Thyroid gland (tissue), 4 donors: ENCODE results near the gene LRRC4C. TPM values are rescaled to one million over a fixed set of nuclear protein-coding genes. Genes with fewer than 3 reads are reported as not detected.

Experiments used
- DNase-seq, 2 donors: peaks; one replicate each; pipeline ENCODE4 v3.0.0-alpha.2; 2019
- H3K27ac ChIP-seq, 3 donors: fragments of 200-600 bp; sonication (generic); 1 replicate in 2 of 3; 2 replicates in 1 of 3; pipeline ENCODE4 v1.5.1; 2016 to 2019; ENCODE audit warnings: mild to moderate bottlenecking in 1 of 3, moderate library complexity in 1 of 3
- H3K27me3 ChIP-seq: fragments of 200-600 bp; sonication (generic); one replicate; pipeline ENCODE4 v1.5.1; 2019
- H3K36me3 ChIP-seq, 2 donors: fragments of 200-600 bp; sonication (generic); one replicate each; pipeline ENCODE4 v1.5.1; 2016 to 2019
- H3K4me1 ChIP-seq, 2 donors: fragments of 200-600 bp; sonication (generic); one replicate each; pipeline ENCODE4 v1.5.1; 2017 to 2019
- H3K4me3 ChIP-seq, 3 donors: fragments of 200-600 bp; sonication (generic); replicated peaks in 1 of 3; 1 replicate in 2 of 3; 2 replicates in 1 of 3; pipeline ENCODE4 v1.5.1; 2016; ENCODE audit warnings: mild to moderate bottlenecking in 1 of 3
- H3K9me3 ChIP-seq: fragments of 200-600 bp; sonication (generic); one replicate; pipeline ENCODE4 v1.5.1; 2017
- CTCF ChIP-seq, 6 experiments: fragments of 200-600 bp in 3 of 6; fragments of 450-650 bp in 3 of 6; sonication (generic) in 3 of 6; IDR thresholded peaks; one replicate each; pipeline ENCODE4 v1.5.1; 2016 to 2019; ENCODE audit warnings: antibody characterized with exemption in 6 of 6, mild to moderate bottlenecking in 2 of 6, inconsistent platforms in 1 of 6, moderate library complexity in 1 of 6
- POLR2A ChIP-seq, 2 donors: fragments of 450-650 bp; IDR thresholded peaks; one replicate each; pipeline ENCODE4 v1.6.1; 2017; ENCODE audit warnings: antibody characterized with exemption in 2 of 2, mild to moderate bottlenecking in 2 of 2, moderate library complexity in 1 of 2
- WGBS, 2 donors: methylation state at CpG; one replicate each; pipeline ENCODE4 v1.1.5; 2017; 5-methylcytosine and 5-hydroxymethylcytosine counted together
- intact Hi-C: fragments of 100-400 bp; cut with DNase I; formaldehyde crosslinking; loops from one replicate; pipeline ENCODE4 v1.15.1; 2023
- total RNA-seq, 4 donors: library from RNA; depleted of rRNA; stranded (reverse); fragments of >200 nt; gene quantifications; one replicate each; pipeline ENCODE4 v1.2.3, GENCODE V29; 2016

Gene LRRC4C
- total RNA-seq, 4 donors from 2014 or later, result 4.6 to 13.9 (median 7.8) TPM

GRCh38 chr11:41494716-41495115 is 35.3 kb upstream of the LRRC4C start:
- WGBS, 2 donors, result 56 to 57% methylated on average over 1 of the region's 1 CpG
- TF ChIP-seq POLR2A (IDR thresholded peaks at IDR 0.05) (no peak), CTCF (IDR thresholded peaks at IDR 0.05) (no peak)
- H3K27me3 ChIP-seq, result no peaks in the 10 kb centered on the region
- H3K4me3 ChIP-seq, result no peak overlapping the region
- intact Hi-C loops, result no loop called here
- no peak overlapping the region for H3K27ac ChIP-seq
- no peaks in the 10 kb centered on the region for H3K9me3 ChIP-seq
- DNase-seq, result no peak
- H3K36me3 ChIP-seq, result no peaks in the 10 kb centered on the region
- no peaks in the 10 kb centered on the region for H3K4me1 ChIP-seq

- Histone ChIP-seq H3K27ac (no peak overlapping the region), H3K4me3 (no peak overlapping the region), H3K4me1 (no peaks in the 10 kb centered on the region), H3K9me3 (no peaks in the 10 kb centered on the region), H3K27me3 (no peaks in the 10 kb centered on the region), H3K36me3 (no peaks in the 10 kb centered on the region)
- whole genome bisulfite sequencing, 2 donors, result 69 to 71% methylated on average over 2 of the region's 2 CpGs
- no peak for DNase-seq
- intact Hi-C loops, result no loop called here
- TF ChIP-seq POLR2A (IDR thresholded peaks at IDR 0.05) (no peak), CTCF (IDR thresholded peaks at IDR 0.05) (no peak)
Observed at GRCh38 chr11:41486424-41486823, 27.0 kb upstream of the LRRC4C start.

GRCh38 chr11:41483956-41484355 is 24.5 kb upstream of the LRRC4C start:
- H3K9me3 ChIP-seq, result no peaks in the 10 kb centered on the region
- WGBS, 2 donors, result 48 to 51% methylated on average over 3 of the region's 3 CpGs
- no peak overlapping the region for H3K27ac ChIP-seq
- intact Hi-C loops, result no loop called here
- no peak overlapping the region for H3K4me3 ChIP-seq
- DNase-seq, result no peak
- TF ChIP-seq CTCF (IDR thresholded peaks at IDR 0.05), result no peak
- TF ChIP-seq POLR2A (IDR thresholded peaks at IDR 0.05), result no peak
- H3K4me1 ChIP-seq, result no peaks in the 10 kb centered on the region
- no peaks in the 10 kb centered on the region for H3K36me3 ChIP-seq
- no peaks in the 10 kb centered on the region for H3K27me3 ChIP-seq

DNA sequence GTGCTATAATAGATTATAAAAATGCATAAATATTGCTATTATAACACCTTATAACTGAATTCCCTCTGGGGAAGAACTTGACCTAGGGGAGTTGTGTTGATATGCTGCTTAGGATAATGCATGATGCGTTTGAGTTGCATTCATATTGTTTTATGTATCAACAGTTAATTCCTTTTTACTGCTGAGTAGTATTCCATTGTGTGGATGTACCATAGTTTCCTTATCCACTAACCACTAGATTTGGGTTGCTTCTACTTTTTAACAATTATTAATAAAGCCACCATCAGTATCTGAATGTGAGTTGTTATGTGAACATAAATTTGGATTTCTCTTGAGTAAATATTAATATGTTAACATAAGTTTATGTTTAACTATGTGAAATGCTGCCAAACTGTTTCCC is 19.7 kb upstream of the LRRC4C start:
- H3K4me3 ChIP-seq, result no peak overlapping the region
- no peak for DNase-seq
- WGBS, 2 donors, result 61 to 87% methylated on average over 1 of the region's 1 CpG
- no peak for TF ChIP-seq POLR2A (IDR thresholded peaks at IDR 0.05)
- no peak for TF ChIP-seq CTCF (IDR thresholded peaks at IDR 0.05)
- H3K4me1 ChIP-seq, result no peaks in the 10 kb centered on the region
- no peaks in the 10 kb centered on the region for H3K9me3 ChIP-seq
- H3K27me3 ChIP-seq, result no peaks in the 10 kb centered on the region
- no peak overlapping the region for H3K27ac ChIP-seq
- intact Hi-C loops, result no loop called here
- no peaks in the 10 kb centered on the region for H3K36me3 ChIP-seq

- no peaks in the 10 kb centered on the region for H3K36me3 ChIP-seq
- WGBS, 2 donors, result 4 to 14% methylated on average over 1 of the region's 1 CpG
- no peak for DNase-seq
- no peak overlapping the region for H3K4me3 ChIP-seq
- H3K9me3 ChIP-seq, result no peaks in the 10 kb centered on the region
- TF ChIP-seq CTCF (IDR thresholded peaks at IDR 0.05), result peak; percentile 47 to 85 (median 77)
- TF ChIP-seq POLR2A (IDR thresholded peaks at IDR 0.05), result no peak
- no peaks in the 10 kb centered on the region for H3K27me3 ChIP-seq
- H3K27ac ChIP-seq, result no peak overlapping the region
- intact Hi-C loops, result no loop called here
- peaks cover 9 to 21% of the 10 kb centered on the region in 2 donors for H3K4me1 ChIP-seq
Observed at GRCh38 chr11:41461057-41461681, 1.7 kb upstream of the LRRC4C start.
